H1 (cell line): ENCODE data around the gene CCDC81. TPM values are rescaled to one million over a fixed set of nuclear protein-coding genes. Genes with fewer than 3 reads are reported as not detected.

ENCODE experiments used
- CTCF ChIA-PET: fragments of 300-600 bp; sonication (Branson Sonifier 250); formaldehyde crosslinking; loops from one replicate; lab custom pipeline; 2021; ENCODE audit not compliant: partially characterized antibody; lab: Charles Lee
- POLR2A ChIA-PET: fragments of 300-600 bp; sonication (Branson Sonifier 250); formaldehyde crosslinking; loops from one replicate; lab custom pipeline; 2021; ENCODE audit warnings: inconsistent platforms; ENCODE audit not compliant: partially characterized antibody; lab: Charles Lee
- DNase-seq, 2 experiments: peaks; one replicate each; pipeline versions ENCODE4 v3.0.0 to v3.0.0-alpha.2; 2010 to 2022; ENCODE audit warnings: low spot score in 2 of 2, low read depth in 1 of 2, mixed read lengths in 1 of 2
- FAIRE-seq: peaks from 2 replicates; lab custom pipeline; 2011; peaks lifted over from hg19 to GRCh38; lab: Jason Lieb, UNC
- H2AFZ ChIP-seq: 2 replicates; pipeline ENCODE4 v1.8.1; 2012; ENCODE audit warnings: low read length, inconsistent platforms
- H2AK5ac ChIP-seq: 2 replicates; pipeline ENCODE4 v1.6.1; 2013; ENCODE audit warnings: low read depth, low read length
- H2BK120ac ChIP-seq: replicated peaks from 2 replicates; pipeline ENCODE3; 2013; ENCODE audit warnings: low read depth, low read length, inconsistent platforms
- H2BK12ac ChIP-seq: 2 replicates; pipeline ENCODE4 v1.6.1; 2013; ENCODE audit warnings: low read depth, low read length
- H2BK15ac ChIP-seq: 2 replicates; pipeline ENCODE4 v1.6.1; 2013; ENCODE audit warnings: low read length
- H2BK20ac ChIP-seq: 2 replicates; pipeline ENCODE4 v1.6.1; 2013; ENCODE audit warnings: low read length
- H2BK5ac ChIP-seq: 2 replicates; pipeline ENCODE4 v1.6.1; 2013; ENCODE audit warnings: low read depth, low read length
- H3K14ac ChIP-seq: 2 replicates; pipeline ENCODE4 v1.6.1; 2013; ENCODE audit warnings: inconsistent platforms; ENCODE audit not compliant: insufficient read length
- H3K18ac ChIP-seq: 2 replicates; pipeline ENCODE4 v1.6.1; 2013; ENCODE audit warnings: low read length; ENCODE audit errors: extremely low read depth
- H3K23ac ChIP-seq: 2 replicates; pipeline ENCODE4 v1.6.1; 2013; ENCODE audit warnings: inconsistent platforms; ENCODE audit not compliant: insufficient read length
- H3K23me2 ChIP-seq: 2 replicates; pipeline ENCODE4 v1.6.1; 2013; ENCODE audit warnings: low read depth, low read length
- H3K27ac ChIP-seq: 2 replicates; pipeline ENCODE4 v1.6.1; 2011; ENCODE audit warnings: low read depth, low read length, inconsistent platforms
- H3K27me3 ChIP-seq, 4 experiments: replicated peaks in 1 of 4; 1 replicate in 1 of 4; 2 replicates in 3 of 4; pipeline versions ENCODE4 v1.6.1 to v1.8.1; 2011 to 2013; ENCODE audit warnings: low read length in 3 of 4, mild to moderate bottlenecking in 3 of 4, inconsistent platforms in 2 of 4, mixed read lengths in 2 of 4, moderate library complexity in 1 of 4; ENCODE audit not compliant: control insufficient read depth in 3 of 4, insufficient read depth in 3 of 4; ENCODE audit errors: extremely low read depth in 1 of 4
- H3K36me3 ChIP-seq, 4 experiments: 2 replicates each; pipeline versions ENCODE4 v1.6.1 to v1.8.1; 2011 to 2013; ENCODE audit warnings: mild to moderate bottlenecking in 4 of 4, low read length in 3 of 4, moderate library complexity in 2 of 4, control low read depth in 1 of 4, inconsistent platforms in 1 of 4; ENCODE audit not compliant: insufficient read depth in 4 of 4, control insufficient read depth in 2 of 4
- H3K4ac ChIP-seq: replicated peaks from 2 replicates; pipeline ENCODE3; 2013; ENCODE audit warnings: low read length, low read depth, mixed read lengths, inconsistent platforms; ENCODE audit not compliant: insufficient read length
- H3K4me1 ChIP-seq, 4 experiments: replicated peaks in 1 of 4; 1 replicate in 1 of 4; 2 replicates in 3 of 4; pipeline versions ENCODE4 v1.6.1 to v1.8.1; 2011 to 2013; ENCODE audit warnings: low read length in 3 of 4, inconsistent platforms in 2 of 4, mixed read lengths in 1 of 4; ENCODE audit not compliant: insufficient read depth in 4 of 4, control insufficient read depth in 3 of 4
- H3K4me2 ChIP-seq, 2 experiments: 2 replicates each; pipeline versions ENCODE4 v1.6.1 to v1.8.1; 2011 to 2013; ENCODE audit warnings: low read depth in 2 of 2, low read length in 2 of 2, control low read depth in 1 of 2, inconsistent platforms in 1 of 2, mild to moderate bottlenecking in 1 of 2; ENCODE audit not compliant: insufficient read depth in 1 of 2
- H3K4me3 ChIP-seq, 4 experiments: fragments of 200-600, 300-600 bp in 1 of 4; sonication (generic), shearing (Covaris generic), sonication (Bioruptor Twin) in 1 of 4; 2 replicates each; pipeline versions ENCODE4 v1.5.1 to v1.8.1; 2011 to 2016; ENCODE audit warnings: low read length in 4 of 4, low read depth in 3 of 4, control low read depth in 2 of 4, inconsistent platforms in 2 of 4, mild to moderate bottlenecking in 2 of 4, mixed read lengths in 1 of 4, moderate library complexity in 1 of 4; ENCODE audit not compliant: insufficient read depth in 2 of 4; ENCODE audit errors: extremely low read depth in 1 of 4
- H3K56ac ChIP-seq: replicated peaks from 2 replicates; pipeline ENCODE3; 2013; ENCODE audit warnings: low read depth, mild to moderate bottlenecking, mixed read lengths, low read length, inconsistent platforms; ENCODE audit not compliant: insufficient read length
- H3K79me1 ChIP-seq: 2 replicates; pipeline ENCODE4 v1.6.1; 2013; ENCODE audit warnings: low read depth, low read length, control low read depth
- H3K79me2 ChIP-seq, 2 experiments: 2 replicates each; pipeline versions ENCODE4 v1.6.1 to v1.8.1; 2012 to 2013; ENCODE audit warnings: low read length in 2 of 2, mild to moderate bottlenecking in 2 of 2, inconsistent platforms in 1 of 2; ENCODE audit not compliant: insufficient read depth in 2 of 2, control insufficient read depth in 1 of 2
- H3K9ac ChIP-seq, 4 experiments: replicated peaks in 1 of 4; 1 replicate in 1 of 4; 2 replicates in 3 of 4; pipeline versions ENCODE4 v1.6.1 to v1.8.1; 2011 to 2013; ENCODE audit warnings: low read depth in 3 of 4, low read length in 3 of 4, control low read depth in 2 of 4, mild to moderate bottlenecking in 2 of 4, moderate library complexity in 2 of 4, inconsistent platforms in 1 of 4; ENCODE audit errors: extremely low read depth in 1 of 4
- H3K9me3 ChIP-seq, 2 experiments: 2 replicates each; pipeline versions ENCODE4 v1.6.1 to v1.8.1; 2012 to 2013; ENCODE audit warnings: mild to moderate bottlenecking in 2 of 2, moderate library complexity in 2 of 2, control low read depth in 1 of 2, inconsistent platforms in 1 of 2, low read depth in 1 of 2, low read length in 1 of 2, mixed read lengths in 1 of 2; ENCODE audit not compliant: insufficient read depth in 2 of 2
- H4K20me1 ChIP-seq, 2 experiments: replicated peaks in 1 of 2; 2 replicates each; pipeline versions ENCODE3 to v1.8.1; 2011 to 2013; ENCODE audit warnings: inconsistent platforms in 2 of 2, low read length in 2 of 2, mild to moderate bottlenecking in 1 of 2; ENCODE audit not compliant: insufficient read depth in 2 of 2, control insufficient read depth in 1 of 2
- H4K5ac ChIP-seq: 2 replicates; pipeline ENCODE4 v1.6.1; 2013; ENCODE audit warnings: low read length, low read depth, mixed read lengths, inconsistent platforms; ENCODE audit not compliant: insufficient read length
- H4K8ac ChIP-seq: 2 replicates; pipeline ENCODE4 v1.8.0; 2013; ENCODE audit warnings: mild to moderate bottlenecking, moderate library complexity, low read length, inconsistent platforms; ENCODE audit not compliant: insufficient read depth; ENCODE audit errors: extremely low read depth
- H4K91ac ChIP-seq: replicated peaks from 2 replicates; pipeline ENCODE3; 2013; ENCODE audit warnings: low read length, mixed read lengths, inconsistent platforms; ENCODE audit not compliant: insufficient read length
- ASH2L ChIP-seq: fragments of 200-600, 300-600 bp; sonication (generic); IDR thresholded peaks from one replicate; pipeline ENCODE4 v1.7.1; 2017; ENCODE audit warnings: low read length
- CBX8 ChIP-seq: fragments of 300-800, 300-1000 bp; sonication (generic); IDR thresholded peaks from 2 replicates; pipeline ENCODE4 v1.7.1; 2016; ENCODE audit warnings: low read depth, low read length, borderline replicate concordance
- CEBPB ChIP-seq: IDR thresholded peaks from 2 replicates; pipeline ENCODE4 v1.6.1; 2012; ENCODE audit warnings: low read depth, low read length
- EGR1 ChIP-seq: IDR thresholded peaks from 2 replicates; pipeline ENCODE4 v1.6.1; 2011; ENCODE audit warnings: low read depth, low read length, borderline replicate concordance
- EZH2 ChIP-seq: fragments of 200-600 bp; sonication (generic); IDR thresholded peaks from 2 replicates; pipeline ENCODE4 v1.7.1; 2012; ENCODE audit warnings: low read depth, mild to moderate bottlenecking, moderate library complexity, low read length, inconsistent platforms; ENCODE audit not compliant: severe bottlenecking
- HDAC2 ChIP-seq, 2 experiments: fragments of 300-600 bp in 1 of 2; sonication (generic) in 1 of 2; IDR thresholded peaks; 2 replicates each; pipeline ENCODE4 v1.6.1; 2011 to 2012; ENCODE audit warnings: low read depth in 2 of 2, low read length in 2 of 2, mild to moderate bottlenecking in 2 of 2, moderate library complexity in 2 of 2, borderline replicate concordance in 1 of 2, inconsistent platforms in 1 of 2
- HDAC6 ChIP-seq: IDR thresholded peaks from one replicate; pipeline ENCODE4 v1.7.1; 2012; ENCODE audit warnings: low read depth, mild to moderate bottlenecking, inconsistent platforms, low read length, moderate library complexity
- JUN ChIP-seq: IDR thresholded peaks from 2 replicates; pipeline ENCODE4 v1.6.1; 2011; ENCODE audit warnings: low read depth, mild to moderate bottlenecking, improper control_type of control experiment, low read length
- KDM4A ChIP-seq: IDR thresholded peaks from one replicate; pipeline ENCODE4 v1.7.1; 2012; ENCODE audit warnings: low read depth, mild to moderate bottlenecking, moderate library complexity, low read length, inconsistent platforms; ENCODE audit not compliant: severe bottlenecking
- MAFK ChIP-seq: IDR thresholded peaks from 2 replicates; pipeline ENCODE4 v1.6.1; 2012; ENCODE audit warnings: low read depth, mild to moderate bottlenecking, improper control_type of control experiment, low read length
- PHF8 ChIP-seq: fragments of 200-600 bp; sonication (generic); conservative IDR thresholded peaks from 2 replicates; pipeline ENCODE4 v1.7.1; 2012; ENCODE audit warnings: low read depth, mild to moderate bottlenecking, inconsistent platforms, low read length, moderate library complexity
- POLR2A ChIP-seq, 2 experiments: IDR thresholded peaks; 1 replicate in 1 of 2; 2 replicates in 1 of 2; pipeline ENCODE4 v1.6.1; 2011; ENCODE audit warnings: low read depth in 2 of 2, low read length in 2 of 2, mild to moderate bottlenecking in 2 of 2; ENCODE audit errors: control extremely low read depth in 1 of 2
- RAD21 ChIP-seq, 2 experiments: IDR thresholded peaks in 1 of 2; conservative IDR thresholded peaks in 1 of 2; 2 replicates each; pipeline ENCODE4 v1.6.1; 2011; ENCODE audit warnings: low read depth in 2 of 2, low read length in 2 of 2, improper control_type of control experiment in 1 of 2, inconsistent platforms in 1 of 2, mild to moderate bottlenecking in 1 of 2, moderate library complexity in 1 of 2
- SP1 ChIP-seq: IDR thresholded peaks from 2 replicates; pipeline ENCODE4 v1.6.1; 2011; ENCODE audit warnings: low read depth, low read length
- TAF1 ChIP-seq: IDR thresholded peaks from 2 replicates; pipeline ENCODE4 v1.6.1; 2011; ENCODE audit warnings: mild to moderate bottlenecking, low read depth, low read length
- TEAD4 ChIP-seq: IDR thresholded peaks from 2 replicates; pipeline ENCODE4 v1.6.1; 2012; ENCODE audit warnings: low read depth, low read length, inconsistent platforms, mixed read lengths
- WGBS, 2 experiments: shearing (Covaris generic) in 1 of 2; methylation state at CpG; one replicate each; pipeline versions ENCODE4 v1.1.6 to v1.1.7; 2013 to 2015; ENCODE audit warnings: low lambda C conversion rate in 2 of 2, mixed read lengths in 2 of 2, inconsistent platforms in 1 of 2, low coverage in 1 of 2, missing lambda C conversion rate in 1 of 2; ENCODE audit not compliant: insufficient replicate concordance in 2 of 2, insufficient coverage in 1 of 2, insufficient read length in 1 of 2; ENCODE audit errors: extremely low coverage in 1 of 2, missing lambda C conversion rate in 1 of 2; 5-methylcytosine and 5-hydroxymethylcytosine counted together
- polyA plus RNA-seq, 7 experiments: library from polyadenylated mRNA; depleted of rRNA in 3 of 7; stranded (reverse) in 5 of 7; unstranded in 2 of 7; fragments of >200 nt in 5 of 7; fragments of 200-250 nt in 2 of 7; gene quantifications; 1 replicate in 5 of 7; 2 replicates in 1 of 7; 4 replicates in 1 of 7; pipeline versions ENCODE4 v1.2.1 to v1.2.3, GENCODE V29; 2011 to 2013; ENCODE audit warnings: missing spikeins in 2 of 7, mixed read lengths in 2 of 7
- total RNA-seq: library from RNA; stranded (reverse); fragmentation: NEBNext Ultra II Directional; extraction: Animal tissue kit (Norgen Biotek cat#: 25700); gene quantifications from 2 replicates; pipeline ENCODE4 v1.2.1, GENCODE V29; 2021

Gene CCDC81
- total and polyA plus RNA-seq, 2 of the 8 experiments (the other 6 are each of a cell fraction or from before 2014, with no cell fraction given), result 0.30 to 0.58 TPM

DNA sequence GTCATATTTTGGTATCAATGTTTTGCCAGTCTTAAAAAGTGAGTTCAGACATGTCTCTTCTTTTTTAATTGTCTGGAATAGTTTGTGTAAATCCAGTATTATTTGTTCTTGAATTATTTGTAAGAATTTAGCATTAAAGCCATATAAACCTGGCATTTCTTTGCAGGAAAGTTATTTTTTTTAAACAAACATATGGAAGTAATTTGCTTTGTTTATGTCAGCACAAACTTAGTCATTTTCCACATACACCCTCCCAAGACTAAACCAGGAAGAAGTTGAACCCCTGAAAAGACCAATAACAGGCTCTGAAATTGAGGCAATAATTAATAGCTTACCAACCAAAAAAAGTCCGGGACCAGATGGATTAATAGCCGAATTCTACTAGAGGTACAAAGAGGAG, 9.1 kb upstream of the CCDC81 start:
- no peak overlapping the region for H2AFZ ChIP-seq
- H4K8ac ChIP-seq, result no peak overlapping the region
- no peak overlapping the region for H3K18ac ChIP-seq
- H3K4me1 ChIP-seq, result no peaks in the 10 kb centered on the region; a peak in 1 of 7 replicates
- H2AK5ac ChIP-seq, result no peak overlapping the region
- ChIA-PET POLR2A (no interaction called here), CTCF (no interaction called here)
- no peak overlapping the region for H3K27ac ChIP-seq
- no peak overlapping the region for H4K5ac ChIP-seq
- H3K9me3 ChIP-seq, result no peaks in the 10 kb centered on the region
- H3K4ac ChIP-seq, result no peak overlapping the region
- H4K91ac ChIP-seq, result no peak overlapping the region
- H4K20me1 ChIP-seq, result no peaks in the 10 kb centered on the region
- H2BK12ac ChIP-seq, result no peak overlapping the region
- H3K4me2 ChIP-seq, result no peak overlapping the region
- H3K27me3 ChIP-seq, result no peaks in the 10 kb centered on the region
- no peak overlapping the region for H2BK20ac ChIP-seq
- DNase-seq (no peak), FAIRE-seq (no peak)
- no peak overlapping the region for H2BK120ac ChIP-seq
- no peak overlapping the region for H3K14ac ChIP-seq
- no peak overlapping the region for H3K9ac ChIP-seq
- WGBS, 2 experiments, result 100% methylated on average over 2 of the region's 2 CpGs; no CpG with 5 or more reads in 1 of the 2 experiments
- H3K36me3 ChIP-seq, result no peaks in the 10 kb centered on the region
- no peak overlapping the region for H3K56ac ChIP-seq
- H3K4me3 ChIP-seq, result no peak overlapping the region
- H2BK15ac ChIP-seq, result no peak overlapping the region
- no peaks in the 10 kb centered on the region for H3K79me1 ChIP-seq
- no peak overlapping the region for H2BK5ac ChIP-seq
- no peaks in the 10 kb centered on the region for H3K23me2 ChIP-seq
- no peak overlapping the region for H3K23ac ChIP-seq
- no peaks in the 10 kb centered on the region for H3K79me2 ChIP-seq
- TF ChIP-seq EZH2, result no peak
- no peak for TF ChIP-seq CEBPB
- no peak for TF ChIP-seq EGR1
- TF ChIP-seq CBX8, result no peak
- TF ChIP-seq KDM4A, result no peak
- no peak for TF ChIP-seq HDAC6
- TF ChIP-seq HDAC2 (IDR thresholded peaks at IDR 0.05; ENCODE audit: borderline replicate concordance in 1 of 2, low read depth in 2 of 2, low read length in 2 of 2), result no peak
- TF ChIP-seq MAFK, result no peak
- no peak for TF ChIP-seq SP1
- TF ChIP-seq POLR2A (IDR thresholded peaks at IDR 0.05; ENCODE audit: control extremely low read depth in 1 of 2, low read depth in 2 of 2, low read length in 2 of 2), result no peak
- TF ChIP-seq PHF8, result no peak
- no peak for TF ChIP-seq TAF1
- no peak for TF ChIP-seq TEAD4
- no peak for TF ChIP-seq ASH2L
- no peak for TF ChIP-seq JUN
- TF ChIP-seq RAD21 (IDR thresholded peaks at IDR 0.05 in 1 of 2, conservative IDR thresholded peaks at IDR 0.05 in 1 of 2; ENCODE audit: low read depth in 2 of 2, low read length in 2 of 2), result no peak
